PC-3 (cell line): Measurements from ENCODE around the gene KIF3A. TPM values are rescaled to one million over a fixed set of nuclear protein-coding genes. Genes with fewer than 3 reads are reported as not detected.

Source experiments
- ATAC-seq: fragments of 200-7000 bp; cut with Tn5 transposase; 2 replicates; pipeline ENCODE4 v1.9.1; 2020; ENCODE audit warnings: mild to moderate bottlenecking, moderate library complexity
- BruUV-seq: library from RNA; stranded (reverse); fragments of 400-500 nt; replicated peaks from 2 replicates; lab custom pipeline; 2021; lab: Mats Ljungman, UMichigan
- CTCF ChIA-PET: fragments of 300-600 bp; sonication (Branson Sonifier 250); formaldehyde crosslinking; loops from one replicate; lab custom pipeline; 2022; ENCODE audit warnings: antibody characterized with exemption; lab: Charles Lee
- POLR2A ChIA-PET: fragments of 300-600 bp; sonication (Branson Sonifier 250); formaldehyde crosslinking; loops from one replicate; lab custom pipeline; 2022; ENCODE audit warnings: antibody characterized with exemption; ENCODE audit not compliant: unreplicated experiment; lab: Charles Lee
- DNase-seq: peaks from one replicate; pipeline ENCODE4 v3.0.0-alpha.2; 2015
- H2AFZ ChIP-seq: fragments of 300-600 bp; sonication (generic); 2 replicates; pipeline ENCODE4 v1.6.0; 2016; ENCODE audit warnings: antibody characterized with exemption, low read length
- H3F3A ChIP-seq: fragments of 300-600 bp; sonication (generic); one replicate; pipeline ENCODE4 v1.6.0; 2017; ENCODE audit warnings: antibody characterized with exemption, low read length, control low read depth, mild to moderate bottlenecking; ENCODE audit not compliant: unreplicated experiment
- H3K27ac ChIP-seq: fragments of 300-600 bp; sonication (generic); 2 replicates; pipeline ENCODE4 v1.5.1; 2016; ENCODE audit warnings: mild to moderate bottlenecking, low read length
- H3K27me3 ChIP-seq: fragments of 300-600 bp; sonication (generic); 2 replicates; pipeline ENCODE4 v1.6.1; 2016; ENCODE audit warnings: low read length, mixed read lengths
- H3K36me3 ChIP-seq: fragments of 300-600 bp; sonication (generic); 2 replicates; pipeline ENCODE4 v1.6.1; 2016; ENCODE audit warnings: low read depth, mixed run types, low read length, mixed read lengths
- H3K4me1 ChIP-seq: fragments of 300-600 bp; sonication (generic); 2 replicates; pipeline ENCODE4 v1.5.1; 2016; ENCODE audit warnings: low read length; ENCODE audit not compliant: insufficient read depth
- H3K4me2 ChIP-seq: fragments of 300-600 bp; sonication (generic); 2 replicates; pipeline ENCODE4 v1.6.0; 2016; ENCODE audit warnings: low read length
- H3K4me3 ChIP-seq: fragments of 300-600 bp; sonication (generic); 2 replicates; pipeline ENCODE4 v1.5.1; 2016; ENCODE audit warnings: mild to moderate bottlenecking, low read length, mixed read lengths
- H3K79me2 ChIP-seq: fragments of 300-600 bp; sonication (generic); 2 replicates; pipeline ENCODE4 v1.6.1; 2017; ENCODE audit warnings: low read length, mixed read lengths
- H3K9ac ChIP-seq: fragments of 300-600 bp; sonication (generic); 2 replicates; pipeline ENCODE4 v1.6.0; 2016; ENCODE audit warnings: mild to moderate bottlenecking, low read length
- H3K9me2 ChIP-seq: fragments of 300-600 bp; sonication (generic); replicated peaks from 2 replicates; pipeline ENCODE4 v1.6.1; 2016; ENCODE audit warnings: mixed run types, low read length, mixed read lengths
- H3K9me3 ChIP-seq: fragments of 300-600 bp; sonication (generic); 2 replicates; pipeline ENCODE4 v1.6.1; 2016; ENCODE audit warnings: low read length, mixed read lengths
- H4K20me1 ChIP-seq: fragments of 300-600 bp; sonication (generic); 2 replicates; pipeline ENCODE4 v1.6.1; 2016; ENCODE audit warnings: low read length, mixed read lengths
- EZH2 ChIP-seq: fragments of 300-600 bp; sonication (generic); IDR thresholded peaks from one replicate; pipeline ENCODE4 v1.6.1; 2017; ENCODE audit warnings: antibody characterized with exemption, mild to moderate bottlenecking, low read length; ENCODE audit not compliant: unreplicated experiment
- EZH2phosphoT487 ChIP-seq: fragments of 300-600 bp; sonication (generic); IDR thresholded peaks from 2 replicates; pipeline ENCODE4 v1.6.1; 2018; ENCODE audit warnings: mild to moderate bottlenecking, antibody characterized with exemption, low read length, borderline replicate concordance
- intact Hi-C: fragments of 100-400 bp; cut with micrococcal nuclease; formaldehyde crosslinking; loops from 2 replicates; pipeline ENCODE4 v1.9.0; 2023
- total RNA-seq: library from RNA; depleted of rRNA; stranded (reverse); fragments of >200 nt; gene quantifications from 2 replicates; pipeline ENCODE4 v1.2.3, GENCODE V29; 2014
- TF ChIP-seq, protein P1 (sequence below): fragments of 300-600 bp; sonication (generic); conservative IDR thresholded peaks from 2 replicates; pipeline ENCODE4 v1.5.1; 2017; ENCODE audit warnings: antibody characterized with exemption, low read depth, mild to moderate bottlenecking, low read length

The KIF3A gene
- total RNA-seq, 1 experiment from 2014 or later, result 5.7 TPM

DNA sequence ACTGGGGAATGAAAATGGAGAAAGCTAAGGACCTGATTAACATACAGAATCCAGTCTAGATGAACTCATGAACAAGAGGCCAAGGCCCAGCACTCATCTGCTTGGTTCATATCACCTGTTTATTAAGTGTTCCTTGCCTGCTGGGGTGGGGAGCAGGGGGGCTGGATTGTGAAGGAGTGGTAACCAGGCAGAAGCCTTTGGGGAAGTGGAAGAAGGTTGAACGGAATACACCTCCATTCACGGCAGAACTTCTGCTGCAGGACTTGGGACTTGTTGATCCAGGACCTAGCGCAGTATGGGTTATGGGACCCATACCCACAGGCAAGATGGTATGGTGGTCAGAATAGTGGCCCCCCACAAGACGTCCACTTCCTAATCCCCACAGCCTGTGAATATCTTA lies 48.5 kb upstream of the KIF3A start:
- intact Hi-C loops, result no loop called here
- TF ChIP-seq, protein P1, sequence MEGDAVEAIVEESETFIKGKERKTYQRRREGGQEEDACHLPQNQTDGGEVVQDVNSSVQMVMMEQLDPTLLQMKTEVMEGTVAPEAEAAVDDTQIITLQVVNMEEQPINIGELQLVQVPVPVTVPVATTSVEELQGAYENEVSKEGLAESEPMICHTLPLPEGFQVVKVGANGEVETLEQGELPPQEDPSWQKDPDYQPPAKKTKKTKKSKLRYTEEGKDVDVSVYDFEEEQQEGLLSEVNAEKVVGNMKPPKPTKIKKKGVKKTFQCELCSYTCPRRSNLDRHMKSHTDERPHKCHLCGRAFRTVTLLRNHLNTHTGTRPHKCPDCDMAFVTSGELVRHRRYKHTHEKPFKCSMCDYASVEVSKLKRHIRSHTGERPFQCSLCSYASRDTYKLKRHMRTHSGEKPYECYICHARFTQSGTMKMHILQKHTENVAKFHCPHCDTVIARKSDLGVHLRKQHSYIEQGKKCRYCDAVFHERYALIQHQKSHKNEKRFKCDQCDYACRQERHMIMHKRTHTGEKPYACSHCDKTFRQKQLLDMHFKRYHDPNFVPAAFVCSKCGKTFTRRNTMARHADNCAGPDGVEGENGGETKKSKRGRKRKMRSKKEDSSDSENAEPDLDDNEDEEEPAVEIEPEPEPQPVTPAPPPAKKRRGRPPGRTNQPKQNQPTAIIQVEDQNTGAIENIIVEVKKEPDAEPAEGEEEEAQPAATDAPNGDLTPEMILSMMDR, result no peak
- no peak for TF ChIP-seq EZH2phosphoT487
- no peak for TF ChIP-seq EZH2
- Histone ChIP-seq H3K4me3 (no peak overlapping the region), H3K27me3 (no peaks in the 10 kb centered on the region), H3K9me2 (no peaks in the 10 kb centered on the region), H4K20me1 (no peaks in the 10 kb centered on the region), H3K36me3 (no peaks in the 10 kb centered on the region), H3K9me3 (no peaks in the 10 kb centered on the region), H3K4me1 (peaks cover 8% of the 10 kb centered on the region; the same call in 1 of the 2 replicates), H3K27ac (no peak overlapping the region), H2AFZ (no peak overlapping the region), H3F3A (no peaks in the 10 kb centered on the region), H3K79me2 (no peaks in the 10 kb centered on the region), H3K4me2 (no peak overlapping the region), H3K9ac (no peak overlapping the region)
- DNase-seq, result no peak
- BruUV-seq, result no TSS peak
- POLR2A ChIA-PET, result no interaction called here
- no peak for ATAC-seq
- CTCF ChIA-PET, result no interaction called here

DNA sequence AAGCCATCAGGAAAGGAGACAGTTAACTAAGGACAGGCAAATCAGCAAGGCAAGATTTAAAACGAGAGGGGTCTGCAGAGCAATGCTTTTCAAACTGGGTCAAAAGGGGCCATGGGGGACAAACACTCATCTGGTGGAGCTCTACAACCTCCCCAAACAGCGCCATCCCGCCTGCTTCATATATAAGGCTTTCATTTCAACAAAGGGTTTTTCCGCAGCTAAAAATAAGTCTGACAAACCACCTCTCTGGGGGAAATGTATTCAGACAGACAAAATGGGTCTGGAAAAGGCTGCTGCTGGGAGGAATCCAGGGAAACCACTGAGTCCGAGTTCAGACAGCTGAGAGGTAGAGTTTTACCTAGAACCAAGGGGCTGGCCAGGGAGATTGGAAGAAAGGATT lies 48.0 kb upstream of the KIF3A start:
- H3K4me1 ChIP-seq, result peaks cover 8% of the 10 kb centered on the region; the same call in 1 of the 2 replicates
- CTCF ChIA-PET, result no interaction called here
- no peak overlapping the region for H2AFZ ChIP-seq
- no peaks in the 10 kb centered on the region for H3F3A ChIP-seq
- no peak overlapping the region for H3K27ac ChIP-seq
- H3K36me3 ChIP-seq, result no peaks in the 10 kb centered on the region
- ATAC-seq (no peak), DNase-seq (no peak)
- H3K79me2 ChIP-seq, result no peaks in the 10 kb centered on the region
- H3K4me2 ChIP-seq, result no peak overlapping the region
- no TSS peak for BruUV-seq
- intact Hi-C loops, result no loop called here
- H3K4me3 ChIP-seq, result no peak overlapping the region
- H3K9me3 ChIP-seq, result no peaks in the 10 kb centered on the region
- no peaks in the 10 kb centered on the region for H3K27me3 ChIP-seq
- TF ChIP-seq, protein P1, result no peak
- TF ChIP-seq EZH2phosphoT487 (no peak), EZH2 (no peak)
- POLR2A ChIA-PET, result no interaction called here
- no peaks in the 10 kb centered on the region for H4K20me1 ChIP-seq
- no peak overlapping the region for H3K9ac ChIP-seq
- no peaks in the 10 kb centered on the region for H3K9me2 ChIP-seq

DNA sequence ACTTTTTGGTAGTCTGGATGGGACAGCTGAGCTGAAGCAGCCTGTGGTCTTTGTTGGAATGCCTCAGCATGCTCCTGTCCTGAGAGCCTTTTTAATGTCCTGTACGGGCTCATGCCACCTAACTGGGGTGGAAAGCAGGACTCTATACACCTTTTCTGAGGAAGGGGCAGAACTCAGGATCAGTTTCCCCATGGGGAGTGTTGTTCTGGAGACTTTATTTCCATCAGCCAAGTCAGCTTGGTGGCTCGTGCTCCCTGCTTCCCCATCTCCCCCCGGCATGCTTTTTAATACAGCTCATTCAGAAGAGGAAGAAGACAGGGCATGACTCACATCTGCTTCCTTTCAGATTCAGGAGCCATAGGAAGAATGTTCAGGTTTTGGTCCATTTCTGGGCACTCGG lies 44.8 kb upstream of the KIF3A start:
- peak; percentile 53 for DNase-seq
- H3K27ac ChIP-seq, result no peak overlapping the region

More for the DNA sequence above, 44.8 kb upstream of the KIF3A start:
- H3K9ac ChIP-seq, result no peak overlapping the region
- ChIA-PET POLR2A (no interaction called here), CTCF (interaction anchor here (0.6 to 0.8 kb wide), 2 partner anchors 15 to 33 kb away, joined by 3 to 5 read pairs; no protein-coding TSS in a partner anchor)
- H3F3A ChIP-seq, result no peaks in the 10 kb centered on the region
- intact Hi-C loops, result no loop called here
- H2AFZ ChIP-seq, result peak overlapping the region; percentile 89
- no peaks in the 10 kb centered on the region for H3K9me2 ChIP-seq
- no peak overlapping the region for H3K4me3 ChIP-seq
- no TSS peak for BruUV-seq
- no peaks in the 10 kb centered on the region for H4K20me1 ChIP-seq
- ATAC-seq, result peak; percentile 60; the same call in 1 of the 2 replicates
- TF ChIP-seq EZH2, result no peak
- TF ChIP-seq, protein P1, result no peak
- TF ChIP-seq EZH2phosphoT487, result no peak
- H3K4me2 ChIP-seq, result peak overlapping the region; percentile 53
- H3K4me1 ChIP-seq, result peaks cover 15% of the 10 kb centered on the region
- H3K79me2 ChIP-seq, result no peaks in the 10 kb centered on the region
- H3K9me3 ChIP-seq, result no peaks in the 10 kb centered on the region
- H3K36me3 ChIP-seq, result no peaks in the 10 kb centered on the region
- no peaks in the 10 kb centered on the region for H3K27me3 ChIP-seq
